ENCODE data around the gene PLCB1.

DNA sequence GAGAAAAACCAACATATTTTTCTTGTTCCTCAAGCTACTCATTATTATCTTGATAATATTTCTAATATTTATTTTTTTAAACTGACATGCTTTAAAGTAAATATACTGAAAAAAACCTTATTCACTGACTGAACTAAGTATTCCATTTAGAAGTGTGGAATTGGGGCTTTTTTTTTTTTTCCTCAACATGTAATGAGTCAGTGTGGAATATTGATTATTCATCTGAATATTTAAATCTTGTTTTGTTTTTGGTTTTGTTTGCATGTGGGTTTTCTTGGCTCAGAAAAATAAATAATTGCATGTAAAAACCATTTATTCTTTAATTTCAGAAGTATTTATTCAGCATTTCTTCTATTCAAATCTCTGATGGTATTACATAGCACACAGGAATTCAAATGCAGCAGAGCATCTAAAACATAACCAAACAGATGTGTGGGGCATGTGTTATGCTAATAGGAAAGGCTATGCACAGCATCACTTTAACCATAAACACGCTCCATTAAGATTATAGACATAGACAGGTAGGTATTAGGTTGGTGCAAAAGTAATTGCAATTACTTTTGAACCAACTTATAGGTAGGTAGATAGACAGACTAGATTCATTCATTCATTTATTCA lies 166.5 kb downstream of the PLCB1 start:
- TF ChIP-seq, protein P1, sequence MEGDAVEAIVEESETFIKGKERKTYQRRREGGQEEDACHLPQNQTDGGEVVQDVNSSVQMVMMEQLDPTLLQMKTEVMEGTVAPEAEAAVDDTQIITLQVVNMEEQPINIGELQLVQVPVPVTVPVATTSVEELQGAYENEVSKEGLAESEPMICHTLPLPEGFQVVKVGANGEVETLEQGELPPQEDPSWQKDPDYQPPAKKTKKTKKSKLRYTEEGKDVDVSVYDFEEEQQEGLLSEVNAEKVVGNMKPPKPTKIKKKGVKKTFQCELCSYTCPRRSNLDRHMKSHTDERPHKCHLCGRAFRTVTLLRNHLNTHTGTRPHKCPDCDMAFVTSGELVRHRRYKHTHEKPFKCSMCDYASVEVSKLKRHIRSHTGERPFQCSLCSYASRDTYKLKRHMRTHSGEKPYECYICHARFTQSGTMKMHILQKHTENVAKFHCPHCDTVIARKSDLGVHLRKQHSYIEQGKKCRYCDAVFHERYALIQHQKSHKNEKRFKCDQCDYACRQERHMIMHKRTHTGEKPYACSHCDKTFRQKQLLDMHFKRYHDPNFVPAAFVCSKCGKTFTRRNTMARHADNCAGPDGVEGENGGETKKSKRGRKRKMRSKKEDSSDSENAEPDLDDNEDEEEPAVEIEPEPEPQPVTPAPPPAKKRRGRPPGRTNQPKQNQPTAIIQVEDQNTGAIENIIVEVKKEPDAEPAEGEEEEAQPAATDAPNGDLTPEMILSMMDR (conservative IDR thresholded peaks at IDR 0.05 in 1 of 2, IDR thresholded peaks at IDR 0.05 in 1 of 2; ENCODE audit: low read depth in 1 of 2, low read length in 2 of 2): no peak
- no peak for TF ChIP-seq EZH2 (IDR thresholded peaks at IDR 0.05; ENCODE audit: low read length, missing control alignments)
